HG02763 (cell line): ENCODE data around the gene COL23A1.
"Not testable (repeated sequence)": the region's sequence is repeated elsewhere in the genome, so short reads cannot be mapped to it uniquely, and the experiment has no call there.

Source experiments
- ATAC-seq: cut with Tn5 transposase; IDR thresholded peaks from one replicate; pipeline ENCODE4 v1.9.1; 2021; ENCODE audit warnings: mild to moderate bottlenecking, moderate library complexity; ENCODE audit not compliant: unreplicated experiment

COL23A1 gene

DNA sequence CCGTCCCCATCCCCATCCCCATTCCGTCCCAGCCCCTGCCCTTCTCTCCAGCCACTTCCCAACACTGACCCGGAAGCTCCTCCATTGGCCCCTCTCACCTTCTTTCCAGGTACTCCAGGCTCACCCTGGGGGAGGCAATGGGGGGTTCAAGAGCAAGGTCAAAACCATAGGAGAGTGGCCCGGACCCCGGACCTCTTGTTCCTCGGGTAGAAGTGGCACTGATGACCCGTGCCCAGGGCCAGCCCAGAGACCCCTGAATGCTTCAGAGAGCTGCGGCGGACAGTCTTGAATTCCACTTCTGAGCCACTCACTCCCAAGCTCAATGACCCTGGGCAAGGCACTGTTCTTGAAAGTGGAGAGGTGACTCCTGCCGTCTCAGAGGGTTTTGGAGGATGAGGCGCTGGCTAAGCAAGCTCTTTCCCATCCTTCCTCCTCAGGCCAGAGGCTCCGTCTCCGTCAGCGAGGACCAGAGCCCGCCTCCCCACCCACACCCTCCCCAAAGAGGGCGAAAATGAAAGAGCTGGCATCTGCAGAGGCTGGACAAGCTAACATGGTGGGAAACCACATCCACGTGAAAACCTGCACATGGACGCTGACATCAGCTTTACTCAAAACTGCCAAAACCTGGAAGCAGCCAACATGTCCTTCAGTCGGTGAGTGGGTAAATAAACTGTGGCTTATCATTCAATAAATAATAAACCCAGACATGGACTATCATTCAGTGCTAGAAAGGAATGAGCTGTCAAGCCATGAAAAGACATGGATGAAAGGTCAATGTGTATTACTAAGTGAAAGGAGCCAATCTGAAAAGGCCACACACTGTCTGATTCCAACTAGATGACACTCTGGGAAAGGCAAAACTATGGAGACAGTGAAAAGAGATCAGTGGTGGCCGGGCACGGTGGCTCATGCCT, 330.3 kb downstream of the COL23A1 start:
- ATAC-seq: no peak

DNA sequence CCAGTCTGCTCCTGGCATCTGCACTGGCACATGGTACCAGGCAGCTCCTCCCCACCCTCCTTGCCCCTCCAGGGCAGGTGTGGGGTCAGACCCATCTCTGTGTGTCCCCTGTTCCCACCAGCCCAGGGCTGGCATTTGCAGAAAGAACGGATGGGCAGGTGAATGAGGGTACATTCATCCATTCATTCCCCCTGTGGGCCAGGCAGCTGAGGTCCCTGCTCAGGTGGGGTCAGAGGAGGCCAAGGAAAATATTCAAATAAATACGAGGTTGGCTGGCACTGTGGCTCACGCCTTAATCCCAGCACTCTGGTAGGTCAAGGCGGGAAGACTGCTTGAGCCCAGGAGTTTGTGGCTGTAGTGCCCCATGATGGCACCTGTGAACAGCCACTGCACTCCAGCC, 332.5 kb downstream of the COL23A1 start:
- no peak for ATAC-seq

DNA sequence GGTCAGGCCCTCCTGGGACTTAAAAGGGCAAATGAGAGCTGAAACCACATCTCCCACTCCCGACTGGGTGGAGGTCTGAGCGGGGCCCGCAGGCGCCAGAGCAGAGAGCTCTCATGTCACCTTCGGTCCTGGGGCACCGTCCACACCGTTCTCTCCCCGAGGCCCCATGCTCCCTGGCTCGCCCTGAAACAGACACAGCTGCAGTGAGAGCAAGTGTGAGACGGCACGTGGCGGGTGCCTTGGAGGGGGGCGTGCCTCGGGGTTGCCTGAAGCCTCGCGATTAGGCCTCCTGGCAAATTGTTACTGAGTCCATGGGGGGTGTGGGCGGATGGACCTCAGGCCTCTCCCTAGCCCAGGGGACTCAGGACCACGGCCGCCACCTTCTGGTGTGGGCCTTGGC, 333.4 kb downstream of the COL23A1 start:
- ATAC-seq: no peak

DNA sequence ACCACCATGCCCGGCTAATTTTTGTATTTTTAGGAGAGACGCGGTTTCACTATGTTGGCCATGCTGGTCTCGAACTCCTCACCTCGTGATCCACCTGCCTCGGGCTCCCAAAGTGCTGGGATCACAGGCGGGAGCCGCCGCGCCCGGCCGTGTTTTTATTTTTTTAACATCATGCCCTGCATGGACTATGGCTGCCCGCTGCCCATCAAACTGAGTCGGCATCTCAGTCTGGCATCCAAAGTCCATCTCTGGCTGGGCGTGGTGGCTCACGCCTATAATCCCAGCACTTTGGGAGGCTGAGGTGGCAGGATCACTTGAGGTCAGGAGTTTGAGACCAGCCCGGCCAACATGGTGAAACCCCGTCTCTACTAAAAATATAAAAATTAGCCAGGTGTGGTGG, 336.6 kb downstream of the COL23A1 start:
- ATAC-seq: not testable (repeated sequence)

DNA sequence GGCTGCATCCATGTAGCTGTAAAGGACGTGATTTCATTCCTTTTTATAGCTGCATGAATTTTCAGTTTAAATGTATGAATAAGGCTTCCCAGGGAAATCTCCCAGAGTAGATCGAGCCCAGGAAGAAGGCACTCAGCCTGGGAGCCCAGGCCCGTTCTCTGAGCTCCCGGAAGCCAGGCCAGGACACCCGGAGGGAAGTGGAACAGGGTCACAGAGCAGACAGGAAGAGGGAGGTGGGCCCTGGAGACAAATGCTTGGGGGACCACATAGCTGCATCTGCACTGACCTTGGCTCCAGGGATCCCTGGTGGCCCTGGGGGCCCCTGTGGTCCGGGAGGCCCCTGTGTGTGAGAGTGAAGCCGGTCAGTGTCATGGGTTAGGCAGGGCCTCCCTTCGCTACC, 337.9 kb downstream of the COL23A1 start:
- ATAC-seq: no peak

DNA sequence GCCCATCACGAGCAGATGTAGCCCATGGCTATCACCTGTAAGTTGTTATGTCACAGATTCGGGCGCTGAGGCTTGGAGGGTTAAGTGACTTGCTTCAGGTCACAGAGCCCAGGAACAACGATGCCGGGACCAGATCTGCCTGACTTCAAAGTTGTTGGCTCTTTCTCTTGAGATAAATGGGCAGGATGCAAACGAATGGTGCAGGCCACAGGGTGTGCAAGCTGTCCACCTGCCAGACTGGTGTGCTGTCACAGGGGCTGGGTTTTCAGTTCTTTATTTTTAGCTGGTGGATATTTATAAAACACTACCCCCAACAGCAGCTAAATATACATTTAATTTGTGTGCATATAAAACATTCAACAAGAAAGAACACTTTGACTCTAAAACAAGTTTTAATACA, 339.9 kb downstream of the COL23A1 start:
- no peak for ATAC-seq

DNA sequence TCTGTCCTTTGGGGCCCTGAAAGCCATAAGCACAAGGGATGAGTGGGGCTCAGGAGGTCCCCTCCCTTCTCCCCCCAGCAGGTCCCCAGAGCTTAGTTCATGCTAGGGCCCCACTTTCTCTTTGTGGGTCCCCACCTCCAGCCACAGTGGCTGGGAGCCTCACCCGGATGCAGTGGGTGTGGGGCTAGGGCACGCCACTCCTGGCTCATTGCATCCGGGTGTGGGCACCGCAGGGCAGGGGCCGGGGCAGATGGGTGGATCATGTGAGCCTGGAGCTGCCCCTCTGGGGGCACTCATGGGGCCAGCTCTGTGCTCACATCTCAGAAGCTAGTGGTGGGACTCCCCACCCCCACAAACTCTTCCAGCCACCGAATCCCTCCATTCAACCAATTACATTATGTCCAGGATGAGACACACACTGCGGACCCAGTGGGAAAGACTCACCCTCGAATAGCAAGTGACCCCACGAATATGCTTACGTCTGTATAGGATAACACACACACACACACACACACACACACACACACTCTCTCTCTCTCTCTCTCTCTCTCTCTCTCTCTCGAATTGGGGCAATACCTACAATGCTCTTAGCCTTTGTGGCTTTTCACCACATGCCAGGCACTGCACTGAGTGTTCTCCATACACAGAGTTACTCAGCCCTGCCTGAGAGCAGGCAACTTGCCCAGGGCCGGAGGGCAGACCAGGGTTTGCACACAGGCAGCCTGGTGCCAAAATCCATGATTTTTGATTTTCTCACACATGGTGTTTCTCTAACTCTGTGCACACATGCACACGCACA, 340.8 kb downstream of the COL23A1 start:
- no peak for ATAC-seq

DNA sequence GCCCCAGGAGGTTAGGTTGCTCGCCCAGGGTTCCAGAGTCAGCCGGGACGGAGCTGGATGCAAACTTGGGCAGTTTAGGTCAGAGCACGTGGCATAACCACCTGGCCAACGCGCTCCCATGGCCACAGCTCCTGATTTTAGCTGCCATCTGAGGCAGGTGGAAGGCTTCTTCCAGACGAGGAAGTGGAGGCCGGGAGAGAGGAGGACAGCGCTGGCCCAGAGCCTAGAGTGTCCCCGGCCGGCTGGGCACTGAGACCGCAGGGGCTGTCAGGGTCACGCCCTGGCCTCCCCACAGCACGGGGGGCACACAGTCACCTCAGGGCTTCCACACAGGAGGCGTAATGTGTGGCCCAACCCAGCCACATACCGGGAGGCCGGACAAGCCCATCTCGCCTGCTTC, 341.4 kb downstream of the COL23A1 start:
- ATAC-seq: no peak

DNA sequence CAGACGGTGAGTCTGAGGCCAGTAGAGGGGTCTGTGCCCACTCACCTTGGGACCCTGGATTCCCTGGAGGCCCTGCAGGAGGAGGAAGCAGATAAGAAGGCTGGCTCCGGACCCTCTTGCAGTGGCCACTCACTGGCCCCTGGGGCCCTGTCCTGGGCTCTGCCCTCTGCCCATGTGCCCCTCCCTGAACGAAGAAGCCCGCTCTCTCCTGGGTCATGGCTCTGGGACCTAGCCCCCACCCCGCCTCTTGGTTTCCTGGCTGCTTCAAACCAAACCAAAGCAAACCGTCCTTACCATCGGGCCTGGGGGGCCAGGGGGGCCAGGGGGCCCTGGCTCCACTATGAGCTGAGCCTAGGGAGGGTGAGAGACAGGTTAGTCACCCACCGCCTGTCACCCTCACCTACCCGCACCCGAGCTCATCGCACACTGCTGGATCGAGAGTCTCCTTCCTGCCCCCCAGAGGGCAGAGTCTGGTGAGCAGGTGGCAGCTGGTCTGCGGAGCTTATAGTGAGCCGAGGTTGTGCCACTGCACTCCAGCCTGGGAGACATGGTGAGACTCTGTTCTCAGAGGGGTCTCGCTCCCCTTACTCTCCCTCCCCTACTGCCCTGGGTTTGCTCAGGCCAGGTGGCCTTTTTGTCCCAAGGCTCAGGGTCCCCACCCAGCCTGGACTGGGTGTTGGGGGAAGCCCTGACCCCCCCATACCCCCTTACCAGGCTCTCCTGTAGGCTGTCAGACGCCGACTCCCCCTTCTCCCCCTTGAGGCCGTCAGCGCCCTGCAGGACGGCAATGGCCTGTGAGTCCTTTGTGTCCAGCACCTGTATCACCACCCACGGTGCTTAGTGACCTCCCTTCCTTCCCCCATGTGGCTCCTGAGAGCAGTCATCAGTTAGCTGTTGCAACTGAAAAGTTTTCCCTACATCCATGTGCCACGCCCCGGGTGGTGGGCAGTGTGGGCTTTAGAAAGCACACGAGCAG, 342.4 kb downstream of the COL23A1 start:
- ATAC-seq: no peak

DNA sequence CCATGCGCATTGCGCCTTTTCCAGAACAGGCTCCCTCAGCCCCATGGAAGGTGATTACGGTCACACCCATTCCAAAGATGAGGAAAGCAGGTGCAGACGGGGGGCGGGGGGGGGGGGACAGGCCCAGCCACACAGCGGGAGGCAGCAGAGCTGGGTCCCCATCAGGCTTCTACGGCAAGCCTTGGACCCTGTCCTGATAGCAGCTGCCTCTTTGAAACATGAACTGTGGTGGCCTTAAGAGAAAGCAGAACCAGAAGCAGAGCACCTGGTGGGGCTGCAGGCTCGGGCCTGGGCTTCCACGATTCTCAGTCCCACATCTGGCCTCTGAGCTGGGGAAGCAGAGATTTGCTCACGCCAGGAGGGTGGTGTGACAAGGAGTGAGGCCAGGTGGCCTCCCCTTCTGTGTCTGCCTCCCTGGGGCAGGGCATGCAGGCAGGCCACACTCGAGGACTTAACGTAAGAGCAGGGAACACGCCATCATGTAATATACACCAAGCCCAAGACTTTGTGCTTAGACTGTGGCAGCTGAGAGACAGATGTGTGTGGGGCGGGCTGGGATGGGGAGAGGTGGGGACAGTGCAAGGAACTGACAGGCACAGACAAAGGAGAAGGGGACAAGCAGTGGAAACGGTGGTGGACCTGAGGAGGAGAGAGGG, 343.4 kb downstream of the COL23A1 start:
- ATAC-seq: no peak

DNA sequence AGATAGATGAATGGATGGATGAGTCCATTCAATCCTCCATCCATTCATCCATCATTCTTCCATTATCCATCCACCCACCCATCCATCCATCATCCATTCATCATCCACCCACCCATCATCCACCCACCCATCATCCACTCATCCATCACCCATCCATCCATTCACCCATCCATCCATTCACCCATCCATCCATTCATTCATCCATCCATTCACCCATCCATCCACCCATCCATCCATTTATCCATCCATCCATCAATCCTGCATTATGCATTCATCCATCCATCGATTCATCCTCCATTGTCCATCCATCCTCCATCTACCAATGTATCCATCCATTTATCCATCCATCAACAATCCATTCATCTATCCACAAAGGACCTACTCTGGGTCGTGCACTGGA, 344.8 kb downstream of the COL23A1 start:
- ATAC-seq: no peak

DNA sequence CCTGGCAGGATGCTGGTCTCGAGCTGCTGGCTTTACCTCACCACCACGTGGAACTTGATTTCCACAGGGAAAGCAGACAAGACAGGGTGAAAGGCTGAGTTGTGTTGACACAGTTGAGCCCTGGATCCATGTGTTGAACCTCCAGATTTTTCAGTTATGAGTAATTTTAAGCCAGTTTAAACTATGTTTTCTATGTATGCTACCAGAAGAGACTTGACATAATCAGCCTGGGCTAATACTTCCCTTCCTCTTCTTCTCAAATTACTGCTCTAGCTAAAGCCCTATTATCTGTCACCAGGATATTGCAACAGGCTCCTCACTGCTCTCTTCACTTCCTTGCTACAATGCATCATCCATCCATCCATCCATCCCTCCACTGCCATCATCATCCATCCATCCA, 345.6 kb downstream of the COL23A1 start:
- no peak for ATAC-seq

DNA sequence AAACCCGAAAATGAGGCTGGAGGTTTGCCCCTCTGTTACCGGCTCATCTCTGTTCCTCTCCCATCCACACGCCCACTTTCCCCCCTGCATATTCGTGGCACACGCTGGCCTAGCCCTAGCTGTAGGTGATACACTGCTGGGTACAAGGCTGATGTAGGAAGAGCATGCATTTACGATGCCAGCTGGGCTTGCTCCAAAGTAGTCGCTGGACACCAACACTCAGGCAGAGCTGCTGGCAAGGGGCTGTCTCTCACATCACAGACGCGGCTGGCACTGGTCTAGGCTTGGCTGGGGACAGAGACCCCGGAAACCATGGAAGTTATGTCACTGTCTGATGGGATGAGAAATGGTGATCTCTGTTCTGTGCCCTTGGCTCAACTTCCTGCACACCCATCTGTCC, 347.8 kb downstream of the COL23A1 start:
- ATAC-seq: no peak

DNA sequence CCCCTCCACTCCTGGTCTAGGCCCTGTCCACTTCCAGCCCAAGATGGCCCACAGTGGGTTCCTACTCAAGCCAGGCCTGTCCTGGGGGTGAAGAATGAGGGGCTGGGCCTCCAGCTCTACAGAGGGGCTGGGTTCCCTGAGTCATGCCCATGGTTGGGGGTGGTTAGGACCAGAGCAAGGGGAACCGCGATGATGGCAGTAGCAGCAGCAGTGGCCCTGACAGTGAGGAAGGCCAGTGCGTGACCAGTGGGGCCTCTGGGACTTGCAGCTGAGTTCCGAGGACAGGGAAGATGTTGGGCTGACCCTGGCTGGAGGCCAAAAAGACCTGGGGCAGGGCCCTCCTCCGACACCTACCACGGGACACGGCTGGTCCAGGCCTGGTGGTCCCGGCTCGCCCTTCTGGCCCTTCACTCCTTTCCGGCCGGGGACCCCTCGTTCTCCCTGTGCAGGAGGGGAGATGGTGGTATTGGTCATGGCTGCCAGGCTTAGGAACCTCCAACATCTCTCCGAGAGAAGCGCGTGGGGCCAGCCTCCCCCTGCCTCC, 348.4 kb downstream of the COL23A1 start:
- ATAC-seq: no peak

DNA sequence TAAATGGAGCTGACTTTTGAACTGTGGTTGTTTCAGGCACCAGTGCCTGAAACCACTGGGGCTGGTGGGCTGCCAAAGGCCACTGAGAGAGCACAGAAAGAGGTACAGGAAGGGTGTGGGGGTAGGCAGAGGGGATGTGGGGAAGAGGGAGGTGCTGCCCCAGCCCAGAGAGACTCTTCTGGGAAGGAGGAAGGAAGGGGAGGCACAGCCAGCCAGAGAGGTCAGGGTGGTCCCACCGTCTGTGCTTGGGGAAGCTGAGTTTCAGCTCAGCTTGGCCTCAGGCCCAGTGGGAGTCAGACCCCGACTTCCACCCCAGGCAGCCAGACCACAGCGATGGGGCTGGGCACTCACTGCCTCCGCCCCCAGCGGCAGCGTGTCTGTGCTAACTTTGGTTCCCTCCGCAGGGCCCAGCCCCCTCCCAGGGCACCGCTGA, 348.9 kb downstream of the COL23A1 start:
- ATAC-seq: peak; percentile 34

DNA sequence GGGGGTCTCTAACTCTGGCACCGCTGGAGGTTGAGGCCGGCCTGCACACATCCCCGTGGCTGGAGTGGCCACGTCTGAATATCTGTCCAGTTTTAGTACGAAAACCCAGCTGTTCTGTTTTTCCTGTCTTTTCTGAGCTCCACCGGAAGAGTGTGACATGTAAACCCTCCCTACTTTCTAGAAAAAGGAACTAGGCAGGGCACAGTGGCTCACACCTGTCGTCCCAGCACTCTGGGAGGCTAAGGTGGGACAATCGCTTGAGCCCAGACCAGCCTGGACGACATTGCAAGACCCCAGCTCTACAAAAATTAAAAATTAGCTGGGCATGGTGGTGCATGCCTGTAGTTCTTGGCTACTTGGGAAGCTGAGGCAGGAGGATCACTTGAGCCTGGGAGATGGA, 349.4 kb downstream of the COL23A1 start:
- ATAC-seq: no peak

DNA sequence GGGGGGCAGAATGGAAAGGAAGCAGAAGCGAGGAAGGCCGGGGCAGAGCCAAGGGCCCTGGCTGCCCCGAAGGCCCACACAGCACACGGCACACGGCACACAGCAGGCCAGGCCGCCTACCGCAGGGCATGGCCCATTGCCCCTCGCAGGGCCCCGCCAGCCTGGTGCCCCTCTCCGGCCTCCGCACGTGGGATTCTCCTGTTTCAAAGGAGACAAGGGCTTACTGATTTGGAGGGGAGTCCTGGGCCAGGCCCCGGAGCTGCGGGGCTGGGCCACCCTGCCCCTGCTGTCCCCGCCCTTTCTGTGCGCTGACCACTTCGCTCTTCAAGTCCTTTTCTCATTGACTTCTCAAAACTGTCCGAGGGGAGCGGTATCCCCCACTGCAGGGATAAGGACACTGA, 349.9 kb downstream of the COL23A1 start:
- ATAC-seq: no peak

DNA sequence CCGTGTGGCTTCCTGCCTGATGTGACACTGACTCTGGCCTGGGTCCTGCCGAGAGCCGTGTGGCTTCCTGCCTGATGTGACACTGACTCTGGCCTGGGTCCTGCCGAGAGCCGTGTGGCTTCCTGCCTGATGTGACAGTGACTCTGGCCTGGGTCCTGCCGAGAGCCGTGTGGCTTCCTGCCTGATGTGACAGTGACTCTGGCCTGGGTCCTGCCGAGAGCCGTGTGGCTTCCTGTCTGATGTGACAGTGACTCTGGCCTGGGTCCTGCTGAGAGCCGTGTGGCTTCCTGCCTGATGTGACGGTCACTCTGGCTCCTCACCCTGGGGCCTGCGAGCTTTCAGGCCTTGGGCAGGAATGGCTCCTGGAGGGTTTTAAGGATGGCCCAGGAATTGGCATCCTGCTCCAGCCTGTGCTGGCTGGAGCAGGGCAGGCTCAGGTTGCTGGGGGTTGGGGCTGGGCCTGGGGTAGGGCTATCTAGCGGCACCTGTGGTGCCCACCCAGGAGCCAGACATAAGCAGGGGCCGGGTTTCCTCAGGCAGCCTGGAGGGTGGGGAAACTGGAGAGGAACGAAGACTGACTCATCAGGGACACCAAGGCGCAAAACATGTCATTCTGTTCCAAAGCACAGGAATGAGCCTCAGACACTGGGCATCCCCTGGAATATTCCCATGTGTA, 350.4 kb downstream of the COL23A1 start:
- not testable (repeated sequence) for ATAC-seq
